ENCODE measurements around the gene MSANTD1.

Gene MSANTD1

DNA sequence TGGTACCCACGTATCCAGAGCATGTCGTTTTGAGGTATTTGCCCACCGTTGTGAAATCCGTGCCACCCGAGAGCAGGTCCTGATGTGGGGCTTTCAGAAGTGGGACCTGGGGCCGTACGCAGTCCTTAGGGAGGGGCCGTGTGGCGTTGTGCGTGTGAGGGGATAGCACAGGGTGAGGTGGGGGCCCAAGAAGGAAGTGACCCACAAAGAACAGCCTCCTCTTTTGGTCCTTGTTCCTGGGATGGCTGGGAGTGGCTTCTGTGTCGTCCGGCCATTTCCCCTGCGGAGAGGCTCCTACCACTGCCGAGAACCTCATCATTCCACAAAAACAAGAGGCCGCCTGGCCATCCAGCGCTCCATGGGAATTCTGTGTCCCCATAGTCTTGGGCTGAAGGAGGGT, 17.0 kb upstream of the MSANTD1 start:
- DNase-seq (ENCODE audit: insufficient read length, low spot score): no peak
- no peak for FAIRE-seq

DNA sequence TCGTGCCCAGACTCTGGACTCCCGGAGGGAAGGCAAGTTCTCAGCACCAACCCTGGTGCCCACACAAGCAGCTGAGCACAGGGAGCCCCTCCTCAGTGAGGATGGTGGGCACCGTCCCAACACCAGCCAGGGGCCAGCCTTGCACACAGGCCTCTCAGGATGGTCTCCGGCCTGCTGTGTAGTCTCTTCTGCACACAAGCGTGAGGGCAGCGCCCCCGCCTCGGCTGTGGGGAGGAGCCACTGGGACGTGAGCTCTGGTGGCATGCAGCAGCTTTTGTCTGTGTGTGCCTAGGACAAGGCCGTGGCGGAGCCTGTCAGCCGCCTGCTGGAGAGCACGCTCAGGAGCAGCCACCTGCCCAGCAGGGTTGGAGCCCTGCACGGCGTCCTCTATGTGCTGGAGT, 16.1 kb upstream of the MSANTD1 start:
- no peak for FAIRE-seq
- DNase-seq (ENCODE audit: insufficient read length, low spot score): no peak

DNA sequence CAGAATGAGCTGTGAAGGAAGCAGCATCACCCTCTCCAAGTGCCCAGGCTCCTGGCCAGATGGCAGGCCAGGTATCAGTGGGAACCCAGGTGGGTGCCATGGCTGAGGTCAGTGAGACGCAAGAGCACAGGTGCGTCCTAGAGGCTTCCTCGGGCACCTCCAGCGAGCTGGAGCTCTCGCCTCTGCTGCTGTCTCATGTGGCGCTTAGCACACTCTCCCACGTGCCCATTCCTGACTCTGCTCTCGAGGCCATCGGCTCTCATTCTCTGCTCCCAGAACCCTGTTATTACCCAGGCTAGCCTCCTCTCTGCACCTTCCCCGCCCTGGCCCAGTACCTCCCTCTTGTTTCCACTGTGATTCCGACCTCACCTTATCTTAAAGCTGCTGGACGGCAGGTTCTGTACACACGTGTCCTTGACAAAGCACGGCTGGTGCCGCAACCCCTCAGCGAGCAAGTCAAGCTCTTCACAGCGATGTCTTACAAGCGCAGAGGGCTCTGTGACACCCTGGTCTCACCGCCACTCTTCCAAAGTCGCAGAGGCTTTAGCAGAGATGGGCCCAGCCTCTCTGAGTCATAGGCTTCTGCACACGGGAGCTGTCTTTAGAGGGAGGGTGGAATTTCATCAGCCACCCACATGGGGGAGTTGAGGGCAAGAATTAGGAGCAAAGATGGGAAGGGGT, 15.4 kb upstream of the MSANTD1 start:
- FAIRE-seq: no peak
- DNase-seq (ENCODE audit: insufficient read length, low spot score): no peak

DNA sequence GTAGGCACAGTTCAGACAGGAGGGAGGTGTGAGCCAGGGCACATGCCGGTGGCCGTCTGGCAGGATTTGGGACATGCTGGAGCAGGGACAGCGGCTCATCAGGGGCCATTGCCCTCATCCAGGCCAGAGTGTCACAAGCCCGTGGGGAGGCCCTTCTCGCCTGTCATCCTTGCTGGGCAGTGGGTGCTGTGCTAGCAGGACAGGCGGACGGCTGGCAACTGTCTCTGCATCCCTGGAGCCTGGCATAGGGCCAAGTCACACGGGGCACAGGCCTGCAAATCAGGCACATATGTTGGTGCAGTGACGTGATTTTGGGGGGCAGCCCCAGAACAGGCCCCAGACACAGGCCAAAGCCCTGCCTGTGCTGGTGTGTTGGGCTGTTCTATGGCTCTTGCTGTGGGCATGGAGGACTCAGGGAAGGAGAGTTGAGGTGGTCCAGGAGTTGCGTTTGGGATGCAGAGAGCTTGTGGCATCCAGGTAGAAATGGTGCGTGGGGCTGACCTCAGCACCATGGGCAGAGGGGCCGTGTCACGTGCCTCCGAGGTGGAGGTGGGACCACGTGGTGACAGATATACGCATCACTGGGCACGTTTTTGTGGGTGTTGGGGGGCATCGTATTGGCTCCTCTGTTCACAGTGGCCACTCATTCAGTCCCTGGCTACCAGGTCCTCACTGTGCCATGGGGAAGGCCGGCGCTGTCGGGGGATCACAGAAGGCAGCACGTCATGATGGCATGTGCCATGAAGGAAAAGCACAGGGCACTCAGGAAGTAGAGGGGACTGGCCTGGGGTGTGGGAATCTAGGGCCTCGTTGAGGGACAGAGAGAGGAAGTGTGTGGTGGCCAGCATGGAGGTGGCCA, 14.6 kb upstream of the MSANTD1 start:
- DNase-seq (ENCODE audit: insufficient read length, low spot score): no peak

DNA sequence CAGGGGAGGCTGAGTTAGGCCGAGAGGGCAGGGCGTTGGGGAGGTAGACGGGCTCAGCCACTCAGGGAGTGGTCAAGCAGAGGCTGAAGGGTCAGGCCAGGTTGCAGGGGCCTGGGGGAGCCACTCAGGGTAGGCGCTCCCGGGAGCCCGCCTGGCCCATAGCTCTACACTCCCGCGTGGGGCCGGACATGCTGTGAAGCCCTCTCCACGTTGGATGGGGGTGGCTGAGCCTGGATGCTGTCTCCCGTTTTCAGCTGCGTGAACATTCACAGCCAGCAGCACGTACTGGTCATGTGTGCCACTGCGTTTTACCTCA, 14.0 kb upstream of the MSANTD1 start:
- DNase-seq (ENCODE audit: insufficient read length, low spot score) (no peak), FAIRE-seq (no peak)

More for the DNA sequence above, 14.6 kb upstream of the MSANTD1 start:
- FAIRE-seq: no peak

DNA sequence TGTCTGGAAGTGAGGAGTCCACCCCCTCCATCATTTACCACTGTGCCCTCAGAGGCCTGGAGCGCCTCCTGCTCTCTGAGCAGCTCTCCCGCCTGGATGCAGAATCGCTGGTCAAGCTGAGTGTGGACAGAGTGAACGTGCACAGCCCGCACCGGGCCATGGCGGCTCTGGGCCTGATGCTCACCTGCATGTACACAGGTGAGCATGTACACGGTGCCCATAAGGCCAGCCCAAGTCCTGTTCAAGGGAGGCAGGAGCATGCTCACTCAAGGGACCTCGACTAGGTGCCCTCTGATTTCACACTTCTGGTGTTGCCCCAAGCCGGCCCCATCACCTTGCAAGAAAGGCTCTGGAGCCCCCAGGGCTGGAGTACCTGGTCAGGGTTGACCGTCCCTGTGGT, 13.4 kb upstream of the MSANTD1 start:
- FAIRE-seq: no peak

DNA sequence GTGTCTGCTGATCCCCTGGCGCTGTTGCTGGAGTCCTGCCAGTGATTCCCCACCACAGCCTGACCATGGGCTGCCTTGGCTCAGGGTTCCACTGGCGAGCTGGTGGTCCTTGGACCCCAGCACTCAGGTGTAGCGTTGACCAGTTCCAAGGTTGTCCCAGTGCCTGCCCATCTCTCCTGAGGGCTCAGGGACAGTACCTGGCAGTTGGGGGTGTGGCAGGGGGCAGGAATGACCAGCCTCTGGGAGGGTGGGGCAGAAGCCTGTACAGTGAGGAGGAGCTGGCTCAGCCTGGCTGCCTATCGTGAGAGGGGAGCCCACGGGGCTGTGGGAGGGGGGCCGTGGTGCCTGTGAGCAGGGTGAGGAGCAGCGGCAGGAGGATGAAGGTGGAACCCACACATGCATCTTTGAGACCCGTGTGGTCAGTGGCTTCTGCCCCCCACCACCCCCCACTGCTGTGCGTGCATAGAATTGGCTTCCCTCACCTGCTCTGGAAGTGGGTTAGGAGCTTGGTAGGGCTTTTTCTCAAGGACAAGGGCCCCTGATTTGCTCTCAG, 12.6 kb upstream of the MSANTD1 start:
- no peak for FAIRE-seq
- no peak for DNase-seq (ENCODE audit: insufficient read length, low spot score)

More for the DNA sequence above, 13.4 kb upstream of the MSANTD1 start:
- no peak for DNase-seq (ENCODE audit: insufficient read length, low spot score)

DNA sequence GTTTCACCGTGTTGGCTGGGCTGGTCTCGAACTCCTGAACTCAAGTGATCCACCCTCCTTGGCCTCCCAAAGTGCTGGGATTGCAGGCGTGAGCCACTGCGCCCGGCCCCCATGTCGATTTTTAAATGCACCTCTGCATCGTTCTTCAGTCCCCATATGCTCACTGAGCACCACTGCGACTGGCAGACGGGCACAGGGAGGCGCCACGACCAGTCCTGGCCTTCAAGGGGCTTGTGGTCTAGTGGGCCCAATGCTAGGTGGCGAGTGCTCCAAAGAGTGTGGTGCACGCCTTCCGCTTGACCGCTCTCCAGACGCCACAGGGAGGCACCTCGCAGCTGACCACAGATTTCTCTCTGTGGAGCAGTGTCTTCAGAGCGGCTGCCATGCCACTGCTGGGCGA, 11.7 kb upstream of the MSANTD1 start:
- FAIRE-seq: no peak

DNA sequence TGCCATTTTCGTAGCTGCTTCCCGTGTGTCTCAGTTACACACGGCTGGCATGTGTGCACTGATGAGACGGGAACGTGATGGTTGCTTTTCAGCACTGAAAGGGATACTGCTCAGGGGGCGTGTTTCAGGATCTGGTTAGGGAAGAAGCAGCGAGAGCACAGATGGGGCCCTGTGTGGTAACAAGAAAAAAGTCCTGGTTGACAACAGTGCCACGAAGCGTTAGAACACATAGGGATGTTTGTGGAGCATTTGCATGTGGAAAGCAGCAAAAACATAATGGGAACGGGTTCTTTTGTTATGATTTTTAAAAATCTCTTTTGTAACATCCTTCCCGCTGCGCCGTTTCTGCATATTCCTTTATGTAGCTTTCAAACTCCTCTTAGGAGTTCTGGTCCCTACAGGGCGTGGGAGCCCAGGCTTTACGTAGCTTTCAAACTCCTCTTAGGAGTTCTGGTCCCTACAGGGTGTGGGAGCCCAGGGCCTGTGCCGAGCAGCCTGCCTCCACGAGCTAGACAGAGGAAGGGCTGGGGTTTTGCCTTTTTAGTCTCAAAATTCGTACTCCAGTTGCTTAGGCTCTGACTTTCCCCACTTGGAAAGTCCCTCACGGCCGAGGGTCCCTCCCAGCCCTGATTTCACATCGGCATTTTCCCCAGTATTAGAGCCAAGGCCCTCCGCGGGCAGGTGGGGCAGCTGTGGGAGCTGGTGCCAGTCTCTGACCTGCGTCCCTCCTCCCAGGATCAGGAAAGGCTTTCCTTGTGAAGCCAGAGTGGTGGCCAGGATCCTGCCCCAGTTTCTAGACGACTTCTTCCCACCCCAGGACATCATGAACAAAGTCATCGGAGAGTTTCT, 11.0 kb upstream of the MSANTD1 start:
- no peak for FAIRE-seq

More for the DNA sequence above, 11.7 kb upstream of the MSANTD1 start:
- DNase-seq (ENCODE audit: insufficient read length, low spot score): no peak

DNA sequence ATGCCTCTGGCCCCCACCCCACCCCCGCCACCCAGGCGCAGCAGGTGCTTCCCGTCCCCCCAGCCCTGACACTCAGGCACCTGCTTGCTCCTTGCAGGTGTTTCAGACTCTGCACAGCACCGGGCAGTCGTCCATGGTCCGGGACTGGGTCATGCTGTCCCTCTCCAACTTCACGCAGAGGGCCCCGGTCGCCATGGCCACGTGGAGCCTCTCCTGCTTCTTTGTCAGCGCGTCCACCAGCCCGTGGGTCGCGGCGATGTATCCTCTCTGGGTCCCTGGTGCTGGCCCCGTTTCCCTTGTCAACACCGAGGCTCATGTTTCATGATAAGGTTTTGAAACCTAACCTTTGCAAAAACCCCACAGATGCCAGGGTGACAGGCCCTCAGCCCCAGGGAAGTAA, 10.2 kb upstream of the MSANTD1 start:
- FAIRE-seq (no peak), DNase-seq (ENCODE audit: insufficient read length, low spot score) (no peak)

More for the DNA sequence above, 11.0 kb upstream of the MSANTD1 start:
- no peak for DNase-seq (ENCODE audit: insufficient read length, low spot score)

DNA sequence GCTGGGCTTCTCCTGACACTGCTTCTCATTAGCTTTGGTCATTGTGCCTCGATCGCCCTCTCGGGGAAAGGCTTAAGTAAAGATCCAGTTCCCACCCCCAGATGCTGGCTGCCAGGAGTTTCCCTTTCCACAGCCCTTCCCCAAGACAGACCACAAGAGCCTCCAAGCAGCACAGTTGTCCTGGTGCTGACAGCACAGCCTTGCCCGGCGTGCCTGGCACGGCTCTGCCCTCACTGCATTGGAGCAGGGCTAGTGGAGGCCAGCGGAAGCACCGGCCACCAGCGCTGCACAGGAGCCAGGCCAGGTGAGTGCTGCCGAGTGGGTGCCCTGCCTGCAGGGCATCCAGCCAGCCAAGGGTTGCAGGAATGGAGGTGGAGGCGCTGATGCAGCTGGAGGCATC, 9.7 kb upstream of the MSANTD1 start:
- DNase-seq (ENCODE audit: insufficient read length, low spot score) (no peak), FAIRE-seq (no peak)

DNA sequence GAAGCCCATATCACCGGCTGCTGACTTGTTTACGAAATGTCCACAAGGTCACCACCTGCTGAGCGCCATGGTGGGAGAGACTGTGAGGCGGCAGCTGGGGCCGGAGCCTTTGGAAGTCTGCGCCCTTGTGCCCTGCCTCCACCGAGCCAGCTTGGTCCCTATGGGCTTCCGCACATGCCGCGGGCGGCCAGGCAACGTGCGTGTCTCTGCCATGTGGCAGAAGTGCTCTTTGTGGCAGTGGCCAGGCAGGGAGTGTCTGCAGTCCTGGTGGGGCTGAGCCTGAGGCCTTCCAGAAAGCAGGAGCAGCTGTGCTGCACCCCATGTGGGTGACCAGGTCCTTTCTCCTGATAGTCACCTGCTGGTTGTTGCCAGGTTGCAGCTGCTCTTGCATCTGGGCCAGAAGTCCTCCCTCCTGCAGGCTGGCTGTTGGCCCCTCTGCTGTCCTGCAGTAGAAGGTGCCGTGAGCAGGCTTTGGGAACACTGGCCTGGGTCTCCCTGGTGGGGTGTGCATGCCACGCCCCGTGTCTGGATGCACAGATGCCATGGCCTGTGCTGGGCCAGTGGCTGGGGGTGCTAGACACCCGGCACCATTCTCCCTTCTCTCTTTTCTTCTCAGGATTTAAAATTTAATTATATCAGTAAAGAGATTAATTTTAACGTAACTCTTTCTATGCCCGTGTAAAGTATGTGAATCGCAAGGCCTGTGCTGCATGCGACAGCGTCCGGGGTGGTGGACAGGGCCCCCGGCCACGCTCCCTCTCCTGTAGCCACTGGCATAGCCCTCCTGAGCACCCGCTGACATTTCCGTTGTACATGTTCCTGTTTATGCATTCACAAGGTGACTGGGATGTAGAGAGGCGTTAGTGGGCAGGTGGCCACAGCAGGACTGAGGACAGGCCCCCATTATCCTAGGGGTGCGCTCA, 8.7 kb upstream of the MSANTD1 start:
- DNase-seq (ENCODE audit: insufficient read length, low spot score) (no peak), FAIRE-seq (no peak)

DNA sequence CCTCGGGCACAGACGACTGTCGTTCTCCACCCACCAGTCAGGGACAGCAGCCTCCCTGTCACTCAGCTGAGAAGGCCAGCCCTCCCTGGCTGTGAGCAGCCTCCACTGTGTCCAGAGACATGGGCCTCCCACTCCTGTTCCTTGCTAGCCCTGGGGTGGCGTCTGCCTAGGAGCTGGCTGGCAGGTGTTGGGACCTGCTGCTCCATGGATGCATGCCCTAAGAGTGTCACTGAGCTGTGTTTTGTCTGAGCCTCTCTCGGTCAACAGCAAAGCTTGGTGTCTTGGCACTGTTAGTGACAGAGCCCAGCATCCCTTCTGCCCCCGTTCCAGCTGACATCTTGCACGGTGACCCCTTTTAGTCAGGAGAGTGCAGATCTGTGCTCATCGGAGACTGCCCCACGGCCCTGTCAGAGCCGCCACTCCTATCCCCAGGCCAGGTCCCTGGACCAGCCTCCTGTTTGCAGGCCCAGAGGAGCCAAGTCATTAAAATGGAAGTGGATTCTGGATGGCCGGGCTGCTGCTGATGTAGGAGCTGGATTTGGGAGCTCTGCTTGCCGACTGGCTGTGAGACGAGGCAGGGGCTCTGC, 7.9 kb upstream of the MSANTD1 start:
- DNase-seq (ENCODE audit: insufficient read length, low spot score) (no peak), FAIRE-seq (no peak)

DNA sequence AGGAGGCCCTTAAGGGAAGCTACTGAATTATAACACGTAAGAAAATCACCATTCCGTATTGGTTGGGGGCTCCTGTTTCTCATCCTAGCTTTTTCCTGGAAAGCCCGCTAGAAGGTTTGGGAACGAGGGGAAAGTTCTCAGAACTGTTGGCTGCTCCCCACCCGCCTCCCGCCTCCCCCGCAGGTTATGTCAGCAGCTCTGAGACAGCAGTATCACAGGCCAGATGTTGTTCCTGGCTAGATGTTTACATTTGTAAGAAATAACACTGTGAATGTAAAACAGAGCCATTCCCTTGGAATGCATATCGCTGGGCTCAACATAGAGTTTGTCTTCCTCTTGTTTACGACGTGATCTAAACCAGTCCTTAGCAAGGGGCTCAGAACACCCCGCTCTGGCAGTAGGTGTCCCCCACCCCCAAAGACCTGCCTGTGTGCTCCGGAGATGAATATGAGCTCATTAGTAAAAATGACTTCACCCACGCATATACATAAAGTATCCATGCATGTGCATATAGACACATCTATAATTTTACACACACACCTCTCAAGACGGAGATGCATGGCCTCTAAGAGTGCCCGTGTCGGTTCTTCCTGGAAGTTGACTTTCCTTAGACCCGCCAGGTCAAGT, 6.9 kb upstream of the MSANTD1 start:
- DNase-seq (ENCODE audit: insufficient read length, low spot score): no peak
- FAIRE-seq: no peak

DNA sequence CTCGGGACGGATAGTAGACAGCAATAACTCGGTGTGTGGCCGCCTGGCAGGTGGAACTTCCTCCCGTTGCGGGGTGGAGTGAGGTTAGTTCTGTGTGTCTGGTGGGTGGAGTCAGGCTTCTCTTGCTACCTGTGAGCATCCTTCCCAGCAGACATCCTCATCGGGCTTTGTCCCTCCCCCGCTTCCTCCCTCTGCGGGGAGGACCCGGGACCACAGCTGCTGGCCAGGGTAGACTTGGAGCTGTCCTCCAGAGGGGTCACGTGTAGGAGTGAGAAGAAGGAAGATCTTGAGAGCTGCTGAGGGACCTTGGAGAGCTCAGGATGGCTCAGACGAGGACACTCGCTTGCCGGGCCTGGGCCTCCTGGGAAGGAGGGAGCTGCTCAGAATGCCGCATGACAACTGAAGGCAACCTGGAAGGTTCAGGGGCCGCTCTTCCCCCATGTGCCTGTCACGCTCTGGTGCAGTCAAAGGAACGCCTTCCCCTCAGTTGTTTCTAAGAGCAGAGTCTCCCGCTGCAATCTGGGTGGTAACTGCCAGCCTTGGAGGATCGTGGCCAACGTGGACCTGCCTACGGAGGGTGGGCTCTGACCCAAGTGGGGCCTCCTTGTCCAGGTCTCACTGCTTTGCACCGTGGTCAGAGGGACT, 5.7 kb upstream of the MSANTD1 start:
- no peak for FAIRE-seq
- DNase-seq (ENCODE audit: insufficient read length, low spot score): no peak

DNA sequence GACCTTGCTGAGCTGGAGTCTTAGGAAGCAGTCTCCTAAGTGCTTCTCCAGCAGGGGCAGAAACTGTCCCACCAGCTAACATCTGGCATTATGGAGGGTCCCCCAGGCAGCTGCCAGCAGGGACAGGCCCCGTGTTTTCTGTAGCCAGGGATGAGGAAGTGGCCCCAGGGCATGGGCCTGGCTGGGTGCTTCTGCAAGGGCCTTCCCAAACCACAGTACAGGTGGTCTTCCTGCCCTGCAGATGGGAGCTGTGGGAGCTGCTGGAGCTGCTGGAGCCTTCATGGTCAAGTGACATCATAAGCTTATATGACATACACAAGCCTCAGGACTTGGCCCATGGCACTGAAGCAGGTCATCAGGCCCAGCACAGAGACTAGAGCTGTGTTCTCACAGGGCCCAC, 5.0 kb upstream of the MSANTD1 start:
- no peak for DNase-seq (ENCODE audit: insufficient read length, low spot score)
- no peak for FAIRE-seq

DNA sequence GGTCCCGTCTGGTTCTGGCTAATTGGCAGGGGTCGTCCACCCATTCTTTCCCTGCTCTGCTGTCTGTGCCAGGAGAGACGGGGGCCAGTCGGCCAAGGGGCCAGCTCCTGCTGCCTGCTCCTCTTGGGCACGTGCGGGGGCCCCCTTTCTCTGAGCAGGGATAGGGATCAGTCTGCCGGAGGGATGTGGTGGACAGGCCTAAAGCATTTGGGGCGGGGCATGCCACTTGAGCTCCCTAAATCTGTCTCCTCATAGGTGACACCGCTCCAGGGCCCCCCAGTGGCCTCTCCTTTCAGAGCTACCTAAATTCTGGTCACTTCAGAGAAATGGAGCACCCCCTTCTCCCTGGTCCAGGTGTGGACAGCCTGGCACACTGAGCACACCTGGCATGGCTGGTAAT, 4.2 kb upstream of the MSANTD1 start:
- DNase-seq (ENCODE audit: insufficient read length, low spot score): no peak
- no peak for FAIRE-seq

DNA sequence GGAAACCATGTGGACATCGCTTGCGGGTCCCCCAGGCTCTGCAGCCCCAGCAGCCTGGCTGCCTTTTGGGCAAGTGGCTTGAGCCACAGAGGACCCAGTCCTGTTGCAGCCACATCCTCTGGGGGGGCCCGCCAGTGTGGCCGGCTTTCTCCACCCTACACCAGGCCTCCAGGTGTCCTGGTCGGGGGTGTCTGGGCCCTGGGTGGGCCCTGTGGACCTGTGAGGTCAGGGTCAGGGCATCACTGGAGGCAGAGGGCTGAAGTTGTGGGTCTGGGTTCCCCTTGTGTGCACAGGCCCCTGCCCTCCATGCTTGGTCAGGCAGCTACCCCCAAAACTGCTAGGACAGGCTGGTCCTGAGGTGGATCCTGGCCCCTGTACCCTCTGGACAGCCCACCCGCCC, 3.3 kb upstream of the MSANTD1 start:
- DNase-seq (ENCODE audit: insufficient read length, low spot score): no peak
- no peak for FAIRE-seq
